HG03066 (cell line): Measurements from ENCODE around the gene HDGF.

Experiments used
- ATAC-seq: cut with Tn5 transposase; IDR thresholded peaks from one replicate; pipeline ENCODE4 v1.9.1; 2021; ENCODE audit warnings: low read depth; ENCODE audit not compliant: unreplicated experiment

The HDGF gene

GRCh38 chr1:156727492-156727891 is 24.0 kb downstream of the HDGF start:
- no peak for ATAC-seq

- ATAC-seq: no peak
Measured at GRCh38 chr1:156726549-156727226, 24.8 kb downstream of the HDGF start.

GRCh38 chr1:156725683-156726280 is 25.7 kb downstream of the HDGF start:
- peak; percentile 37 for ATAC-seq

- ATAC-seq: no peak
Measured at GRCh38 chr1:156721535-156721934, 29.9 kb downstream of the HDGF start.

GRCh38 chr1:156721131-156721530 is 30.3 kb downstream of the HDGF start:
- no peak for ATAC-seq

GRCh38 chr1:156717351-156717750 is 34.1 kb downstream of the HDGF start:
- no peak for ATAC-seq

GRCh38 chr1:156714830-156715229 is 36.6 kb downstream of the HDGF start:
- no peak for ATAC-seq

GRCh38 chr1:156712626-156713025 is 38.8 kb downstream of the HDGF start:
- ATAC-seq: no peak

- no peak for ATAC-seq
Measured at GRCh38 chr1:156711011-156711817, 40.3 kb downstream of the HDGF start.

- no peak for ATAC-seq
Measured at GRCh38 chr1:156709757-156710489, 41.6 kb downstream of the HDGF start.

GRCh38 chr1:156709031-156709430 is 42.4 kb downstream of the HDGF start:
- ATAC-seq: no peak

GRCh38 chr1:156708218-156708661 is 43.2 kb downstream of the HDGF start:
- ATAC-seq: no peak

GRCh38 chr1:156707417-156708217 is 43.9 kb downstream of the HDGF start:
- no peak for ATAC-seq

- ATAC-seq: no peak
Measured at GRCh38 chr1:156706657-156707416, 44.6 kb downstream of the HDGF start.

- no peak for ATAC-seq
Measured at GRCh38 chr1:156705918-156706656, 45.4 kb downstream of the HDGF start.

GRCh38 chr1:156705321-156705917 is 46.1 kb downstream of the HDGF start, which contains the start of gene CRABP2:
Gene CRABP2 (minus strand): TSS chr1:156705583. CDS start chr1:156705446, 137 bp downstream.
- ATAC-seq: no peak

- ATAC-seq: no peak
Measured at GRCh38 chr1:156704930-156705320, 46.5 kb downstream of the HDGF start.

GRCh38 chr1:156704166-156704711 is 47.2 kb downstream of the HDGF start:
- ATAC-seq: no peak
